Amygdala (tissue), 56 donors: ENCODE results near the gene PCK1.
"Not testable (repeated sequence)": the region's sequence is repeated elsewhere in the genome, so short reads cannot be mapped to it uniquely, and the experiment has no call there.

Source experiments
- DNase-seq, 56 donors: peaks; one replicate each; lab custom pipeline; 2025; lab: John Stamatoyannopoulos, UW

PCK1 gene

GRCh38 chr20:57560554-57561355 is at the start of gene PCK1:
Gene PCK1, plus strand, starts transcription at chr20:57561110. Its CDS starts 302 bp downstream, at chr20:57561412.
- DNase-seq: no peak

- not testable (repeated sequence) for DNase-seq
Observed at GRCh38 chr20:57511709-57512108, 49.2 kb upstream of the PCK1 start.

GRCh38 chr20:57512432-57512831 is 48.5 kb upstream of the PCK1 start:
- no peak for DNase-seq

GRCh38 chr20:57513199-57513598 is 47.7 kb upstream of the PCK1 start:
- no peak for DNase-seq

- peak in 47 of 56 donors; percentile 7 to 81 (median 38) for DNase-seq
Observed at GRCh38 chr20:57514273-57514751, 46.6 kb upstream of the PCK1 start.

GRCh38 chr20:57517904-57518303 is 43.0 kb upstream of the PCK1 start:
- no peak for DNase-seq

GRCh38 chr20:57522380-57523140 is 38.4 kb upstream of the PCK1 start:
- no peak for DNase-seq

- DNase-seq: no peak
Observed at GRCh38 chr20:57523782-57524181, 37.1 kb upstream of the PCK1 start.

GRCh38 chr20:57524511-57525176 is 36.3 kb upstream of the PCK1 start, which contains the start of gene CTCFL:
Gene CTCFL, minus strand, starts transcription at chr20:57525140. Its CDS starts 935 bp downstream, at chr20:57524205.
- no peak for DNase-seq

- no peak for DNase-seq
Observed at GRCh38 chr20:57525328-57526086, 35.4 kb upstream of the PCK1 start.

GRCh38 chr20:57526087-57526884 is 34.6 kb upstream of the PCK1 start:
- DNase-seq: no peak

GRCh38 chr20:57526885-57527460 is 33.9 kb upstream of the PCK1 start:
- no peak for DNase-seq

- no peak for DNase-seq
Observed at GRCh38 chr20:57527728-57528127, 33.2 kb upstream of the PCK1 start.

GRCh38 chr20:57528148-57528547 is 32.8 kb upstream of the PCK1 start:
- no peak for DNase-seq

- DNase-seq: no peak
Observed at GRCh38 chr20:57529160-57529585, 31.7 kb upstream of the PCK1 start.

GRCh38 chr20:57529810-57530209 is 31.1 kb upstream of the PCK1 start:
- no peak for DNase-seq

GRCh38 chr20:57530327-57530981 is 30.5 kb upstream of the PCK1 start:
- DNase-seq: no peak

GRCh38 chr20:57532104-57532503 is 28.8 kb upstream of the PCK1 start:
- no peak for DNase-seq
